Stimulated activated CD8-positive, alpha-beta memory T cell treated with anti-CD3 and anti-CD28 coated beads, Interleukin-4, amount 100 ng/mL, for 48 hours (primary cell): ENCODE results near the gene RNF208.
A peak's percentile ranks its signal among the peaks of the same experiment; 100 is the strongest.
"Not testable (repeated sequence)": the region's sequence is repeated elsewhere in the genome, so short reads cannot be mapped to it uniquely, and the experiment has no call there.

ENCODE experiments used
- DNase-seq: peaks from one replicate; pipeline ENCODE4 v3.0.0-alpha.2; 2020

The RNF208 gene

GRCh38 chr9:137222190-137223077 lies at the start of gene RNF208:
TSS of gene RNF208 (minus strand) at chr9:137222240. CDS start at chr9:137221212, 1,028 bp downstream.
- no peak for DNase-seq

- no peak for DNase-seq
Observed at GRCh38 chr9:137271696-137272076, 49.6 kb upstream of the RNF208 start.

- no peak for DNase-seq
Observed at GRCh38 chr9:137270929-137271695, 49.1 kb upstream of the RNF208 start.

- DNase-seq, result no peak
Observed at GRCh38 chr9:137269231-137269772, 47.3 kb upstream of the RNF208 start.

- DNase-seq, result no peak
Observed at GRCh38 chr9:137268538-137269201, 46.6 kb upstream of the RNF208 start.

GRCh38 chr9:137267933-137268355 lies 45.9 kb upstream of the RNF208 start:
- DNase-seq, result no peak

GRCh38 chr9:137266585-137267453 lies 44.8 kb upstream of the RNF208 start:
- DNase-seq, result no peak

- no peak for DNase-seq
Observed at GRCh38 chr9:137266162-137266527, 44.1 kb upstream of the RNF208 start.

- no peak for DNase-seq
Observed at GRCh38 chr9:137265496-137266161, 43.6 kb upstream of the RNF208 start.

GRCh38 chr9:137264067-137264466 lies 42.0 kb upstream of the RNF208 start:
- no peak for DNase-seq

GRCh38 chr9:137263506-137263905 lies 41.5 kb upstream of the RNF208 start:
- no peak for DNase-seq

- DNase-seq, result no peak
Observed at GRCh38 chr9:137262909-137263285, 40.9 kb upstream of the RNF208 start.

GRCh38 chr9:137262173-137262908 lies 40.3 kb upstream of the RNF208 start:
- not testable (repeated sequence) for DNase-seq

GRCh38 chr9:137256856-137257255 lies 34.8 kb upstream of the RNF208 start:
- no peak for DNase-seq

GRCh38 chr9:137256362-137256761 lies 34.3 kb upstream of the RNF208 start:
- no peak for DNase-seq

GRCh38 chr9:137255448-137256114 lies 33.5 kb upstream of the RNF208 start:
- DNase-seq, result no peak

- DNase-seq, result peak; percentile 99
Observed at GRCh38 chr9:137254624-137255447, 32.8 kb upstream of the RNF208 start, which contains the start of gene NELFB. TSS of gene NELFB (plus strand) at chr9:137255327.

- DNase-seq, result no peak
Observed at GRCh38 chr9:137253717-137254623, 31.9 kb upstream of the RNF208 start.
